Measurements from ENCODE around the gene AATK.

AATK gene

GRCh38 chr17:81195941-81196495 lies 30.0 kb upstream of the AATK start:
- no peaks in the 10 kb centered on the region for H3K27me3 ChIP-seq (ENCODE audit: low read depth, low read length)
- H3K27ac ChIP-seq (ENCODE audit: low read length), result no peak overlapping the region
- no peaks in the 10 kb centered on the region for H3K9me3 ChIP-seq (ENCODE audit: control insufficient read depth in 1 of 2, low read length in 2 of 2)
- H3K4me1 ChIP-seq (ENCODE audit: control insufficient read depth in 1 of 2, insufficient read depth in 2 of 2, low read length in 2 of 2), result peaks cover 0 to 3% of the 10 kb centered on the region in 2 donors
- no peak overlapping the region for H3K4me3 ChIP-seq (ENCODE audit: low read depth in 1 of 2, low read length in 2 of 2)
- peaks cover 0 to 22% of the 10 kb centered on the region in 2 donors for H3K36me3 ChIP-seq (ENCODE audit: control insufficient read depth in 1 of 2, insufficient read depth in 2 of 2, low read length in 2 of 2)

DNA sequence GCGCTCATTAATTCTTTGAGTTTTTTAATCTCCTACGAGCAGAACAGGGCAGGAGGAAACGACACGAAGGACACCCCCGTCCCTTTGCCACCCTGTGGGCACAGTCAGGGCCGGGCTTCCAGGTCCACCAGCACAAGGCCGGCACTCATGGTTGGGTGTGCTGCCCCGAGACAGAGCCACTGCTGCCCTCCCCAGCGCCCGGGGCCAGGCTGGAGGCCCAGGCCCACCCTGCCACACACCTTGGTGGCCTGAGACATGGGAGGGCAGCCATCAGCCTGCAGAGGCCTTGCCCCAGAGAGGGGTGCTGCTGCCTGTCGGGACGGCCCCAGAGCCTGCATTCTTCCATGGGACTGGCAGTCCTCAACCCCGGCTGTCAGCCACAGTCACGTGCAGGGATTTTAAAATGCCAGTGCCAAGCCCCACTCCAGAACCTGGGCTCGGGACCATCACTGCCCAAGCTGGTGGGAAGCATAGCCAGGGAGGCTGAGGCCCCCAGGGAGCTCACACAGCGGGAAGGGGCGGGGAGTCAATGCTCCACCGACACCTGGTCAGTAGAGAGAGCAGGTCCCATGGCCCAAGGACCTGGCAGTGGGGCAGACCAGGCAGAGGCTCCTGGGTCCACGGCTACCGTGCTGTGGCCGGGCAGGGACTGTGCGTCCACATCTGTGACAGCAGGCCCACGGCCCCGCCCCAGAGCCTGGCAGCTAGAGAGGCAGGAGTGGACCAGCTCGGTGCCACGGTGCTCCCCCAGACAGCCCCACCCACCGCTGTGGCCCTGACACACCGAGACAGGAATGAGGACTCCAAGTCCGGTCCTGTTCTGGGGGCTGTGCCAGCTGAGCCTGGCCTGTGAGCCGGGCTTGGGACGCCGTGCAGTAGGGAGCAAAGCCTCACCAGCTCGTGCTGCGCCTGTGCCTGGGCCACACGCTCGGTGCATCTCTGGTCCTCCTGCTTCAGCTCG lies 29.2 kb upstream of the AATK start:
- no peaks in the 10 kb centered on the region for H3K9me3 ChIP-seq (ENCODE audit: control insufficient read depth in 1 of 2, low read length in 2 of 2)
- H3K27me3 ChIP-seq (ENCODE audit: low read depth, low read length), result no peaks in the 10 kb centered on the region
- no peak overlapping the region for H3K4me3 ChIP-seq (ENCODE audit: low read depth in 1 of 2, low read length in 2 of 2)
- H3K36me3 ChIP-seq (ENCODE audit: control insufficient read depth in 1 of 2, insufficient read depth in 2 of 2, low read length in 2 of 2), result peaks cover 0 to 22% of the 10 kb centered on the region in 2 donors
- H3K27ac ChIP-seq (ENCODE audit: low read length), result no peak overlapping the region
- peaks cover 0 to 3% of the 10 kb centered on the region in 2 donors for H3K4me1 ChIP-seq (ENCODE audit: control insufficient read depth in 1 of 2, insufficient read depth in 2 of 2, low read length in 2 of 2)

GRCh38 chr17:81194225-81194760 lies 28.3 kb upstream of the AATK start:
- H3K27me3 ChIP-seq (ENCODE audit: low read depth, low read length), result no peaks in the 10 kb centered on the region
- no peak overlapping the region for H3K27ac ChIP-seq (ENCODE audit: low read length)
- peaks cover 0 to 3% of the 10 kb centered on the region in 2 donors for H3K4me1 ChIP-seq (ENCODE audit: control insufficient read depth in 1 of 2, insufficient read depth in 2 of 2, low read length in 2 of 2)
- H3K36me3 ChIP-seq (ENCODE audit: control insufficient read depth in 1 of 2, insufficient read depth in 2 of 2, low read length in 2 of 2), result peaks cover 0 to 25% of the 10 kb centered on the region in 2 donors
- H3K4me3 ChIP-seq (ENCODE audit: low read depth in 1 of 2, low read length in 2 of 2), result no peak overlapping the region
- H3K9me3 ChIP-seq (ENCODE audit: control insufficient read depth in 1 of 2, low read length in 2 of 2), result no peaks in the 10 kb centered on the region

DNA sequence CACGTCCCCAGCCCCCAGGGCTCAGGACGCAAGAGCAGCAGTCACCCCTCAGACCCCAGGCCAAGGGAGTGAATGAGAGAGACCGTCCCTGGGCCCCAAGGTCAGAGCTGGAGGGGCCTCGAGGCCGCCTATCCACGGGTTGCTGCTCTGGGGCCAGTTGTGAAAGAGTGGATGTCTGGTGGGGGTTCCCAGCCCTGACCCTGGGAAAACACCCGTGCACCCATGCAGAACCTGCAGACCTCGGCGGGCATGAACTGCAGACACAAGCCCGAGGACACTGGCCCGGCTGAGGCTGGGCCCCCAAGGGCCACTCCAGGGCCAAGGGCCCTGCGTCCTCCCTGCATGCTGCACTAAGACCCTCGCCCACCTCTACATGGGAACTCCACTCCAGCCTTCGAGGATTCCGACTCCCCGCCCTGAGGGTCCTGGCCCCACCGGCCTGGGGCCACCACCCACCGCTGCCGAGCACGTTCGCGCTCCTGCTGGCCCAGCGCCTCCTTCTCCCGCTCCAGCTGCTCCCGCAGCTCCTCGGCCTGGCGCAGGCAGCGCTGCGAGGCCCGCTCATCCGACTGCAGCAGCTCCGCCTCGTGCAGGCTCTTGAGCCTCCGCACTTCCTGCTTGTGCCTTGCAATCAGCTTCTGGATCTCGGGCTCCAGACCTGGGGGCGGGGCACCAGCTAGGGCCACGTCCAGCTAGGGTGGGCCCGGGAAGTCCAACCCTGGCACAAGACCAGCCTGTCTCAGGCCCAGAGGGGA lies 27.6 kb upstream of the AATK start:
- Histone ChIP-seq H3K36me3 (ENCODE audit: control insufficient read depth in 1 of 2, insufficient read depth in 2 of 2, low read length in 2 of 2) (peaks cover 0 to 24% of the 10 kb centered on the region in 2 donors), H3K4me1 (ENCODE audit: control insufficient read depth in 1 of 2, insufficient read depth in 2 of 2, low read length in 2 of 2) (peaks cover 0 to 3% of the 10 kb centered on the region in 2 donors)

GRCh38 chr17:81193051-81193410 lies 27.0 kb upstream of the AATK start:
- H3K4me3 ChIP-seq (ENCODE audit: low read depth in 1 of 2, low read length in 2 of 2), result no peak overlapping the region
- H3K27ac ChIP-seq (ENCODE audit: low read length), result no peak overlapping the region
- peaks cover 0 to 3% of the 10 kb centered on the region in 2 donors for H3K4me1 ChIP-seq (ENCODE audit: control insufficient read depth in 1 of 2, insufficient read depth in 2 of 2, low read length in 2 of 2)
- H3K27me3 ChIP-seq (ENCODE audit: low read depth, low read length), result no peaks in the 10 kb centered on the region
- no peaks in the 10 kb centered on the region for H3K9me3 ChIP-seq (ENCODE audit: control insufficient read depth in 1 of 2, low read length in 2 of 2)
- H3K36me3 ChIP-seq (ENCODE audit: control insufficient read depth in 1 of 2, insufficient read depth in 2 of 2, low read length in 2 of 2), result peaks cover 0 to 24% of the 10 kb centered on the region in 2 donors

More for the DNA sequence above, 27.6 kb upstream of the AATK start:
- Histone ChIP-seq H3K27me3 (ENCODE audit: low read depth, low read length) (no peaks in the 10 kb centered on the region), H3K27ac (ENCODE audit: low read length) (no peak overlapping the region), H3K9me3 (ENCODE audit: control insufficient read depth in 1 of 2, low read length in 2 of 2) (no peaks in the 10 kb centered on the region), H3K4me3 (ENCODE audit: low read depth in 1 of 2, low read length in 2 of 2) (no peak overlapping the region)

- H3K4me3 ChIP-seq (ENCODE audit: low read depth in 1 of 2, low read length in 2 of 2), result no peak overlapping the region
- peaks cover 0 to 3% of the 10 kb centered on the region in 2 donors for H3K4me1 ChIP-seq (ENCODE audit: control insufficient read depth in 1 of 2, insufficient read depth in 2 of 2, low read length in 2 of 2)
- peaks cover 0 to 19% of the 10 kb centered on the region in 2 donors for H3K36me3 ChIP-seq (ENCODE audit: control insufficient read depth in 1 of 2, insufficient read depth in 2 of 2, low read length in 2 of 2)
These were observed 26.5 kb upstream of the AATK start for GRCh38 chr17:81192386-81193050.

GRCh38 chr17:81191646-81192045 lies 25.6 kb upstream of the AATK start:
- peaks cover 0 to 13% of the 10 kb centered on the region in 2 donors for H3K36me3 ChIP-seq (ENCODE audit: control insufficient read depth in 1 of 2, insufficient read depth in 2 of 2, low read length in 2 of 2)
- H3K27me3 ChIP-seq (ENCODE audit: low read depth, low read length), result no peaks in the 10 kb centered on the region
- peaks cover 0 to 3% of the 10 kb centered on the region in 2 donors for H3K4me1 ChIP-seq (ENCODE audit: control insufficient read depth in 1 of 2, insufficient read depth in 2 of 2, low read length in 2 of 2)

More at GRCh38 chr17:81192386-81193050, 26.5 kb upstream of the AATK start:
- H3K27ac ChIP-seq (ENCODE audit: low read length), result no peak overlapping the region
- no peaks in the 10 kb centered on the region for H3K9me3 ChIP-seq (ENCODE audit: control insufficient read depth in 1 of 2, low read length in 2 of 2)
- no peaks in the 10 kb centered on the region for H3K27me3 ChIP-seq (ENCODE audit: low read depth, low read length)

DNA sequence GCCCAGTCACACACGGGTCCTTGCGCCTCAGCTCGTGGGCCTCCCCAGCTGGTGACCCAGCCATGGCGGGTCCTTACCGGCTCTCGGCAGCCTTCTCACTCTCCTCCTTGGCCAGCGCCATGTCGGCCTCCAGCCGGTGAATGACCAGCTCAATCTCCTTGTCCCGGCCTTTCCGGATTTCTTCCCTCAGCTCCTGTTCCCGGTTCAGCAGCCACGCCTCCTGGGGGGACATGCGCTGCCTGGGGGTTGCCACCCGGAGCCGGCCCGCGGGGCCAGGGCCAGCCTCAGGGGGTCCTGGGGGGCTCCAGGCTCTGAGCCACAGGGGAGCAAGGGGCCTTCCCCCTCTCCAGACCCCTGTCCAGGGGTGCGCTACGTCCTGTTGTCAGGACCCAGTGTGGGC lies 25.1 kb upstream of the AATK start:
- Histone ChIP-seq H3K4me1 (ENCODE audit: control insufficient read depth in 1 of 2, insufficient read depth in 2 of 2, low read length in 2 of 2) (peaks cover 0 to 3% of the 10 kb centered on the region in 2 donors), H3K4me3 (ENCODE audit: low read depth in 1 of 2, low read length in 2 of 2) (no peak overlapping the region), H3K27ac (ENCODE audit: low read length) (no peak overlapping the region), H3K36me3 (ENCODE audit: control insufficient read depth in 1 of 2, insufficient read depth in 2 of 2, low read length in 2 of 2) (peaks cover 0 to 13% of the 10 kb centered on the region in 2 donors), H3K9me3 (ENCODE audit: control insufficient read depth in 1 of 2, low read length in 2 of 2) (no peaks in the 10 kb centered on the region), H3K27me3 (ENCODE audit: low read depth, low read length) (no peaks in the 10 kb centered on the region)

More at GRCh38 chr17:81191646-81192045, 25.6 kb upstream of the AATK start:
- Histone ChIP-seq H3K27ac (ENCODE audit: low read length) (no peak overlapping the region), H3K9me3 (ENCODE audit: control insufficient read depth in 1 of 2, low read length in 2 of 2) (no peaks in the 10 kb centered on the region), H3K4me3 (ENCODE audit: low read depth in 1 of 2, low read length in 2 of 2) (no peak overlapping the region)

DNA sequence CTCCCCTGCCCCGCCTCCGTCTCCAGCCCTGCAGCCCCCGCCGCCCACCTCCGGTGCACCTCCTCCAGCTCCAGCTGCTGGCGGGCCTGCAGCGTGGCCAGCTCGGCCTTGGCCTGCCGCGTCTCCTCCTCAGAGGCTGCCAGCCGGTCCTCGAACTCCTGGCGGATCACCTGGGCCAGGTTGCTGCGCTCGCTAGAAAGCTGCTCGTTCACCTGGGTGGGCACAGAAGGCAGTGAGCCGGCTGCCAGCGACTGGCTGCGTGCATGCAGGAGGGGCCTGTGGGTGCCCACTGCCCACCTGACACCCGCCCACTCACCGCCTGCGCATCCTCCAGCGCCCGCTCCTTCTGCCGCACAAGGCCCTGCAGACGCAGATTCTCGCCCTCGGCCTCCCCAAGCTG lies 24.6 kb upstream of the AATK start:
- H3K9me3 ChIP-seq (ENCODE audit: control insufficient read depth in 1 of 2, low read length in 2 of 2), result no peaks in the 10 kb centered on the region
- no peak overlapping the region for H3K4me3 ChIP-seq (ENCODE audit: low read depth in 1 of 2, low read length in 2 of 2)
- peaks cover 0 to 13% of the 10 kb centered on the region in 2 donors for H3K36me3 ChIP-seq (ENCODE audit: control insufficient read depth in 1 of 2, insufficient read depth in 2 of 2, low read length in 2 of 2)
- H3K27ac ChIP-seq (ENCODE audit: low read length), result no peak overlapping the region
- H3K4me1 ChIP-seq (ENCODE audit: control insufficient read depth in 1 of 2, insufficient read depth in 2 of 2, low read length in 2 of 2), result peaks cover 0 to 3% of the 10 kb centered on the region in 2 donors
- H3K27me3 ChIP-seq (ENCODE audit: low read depth, low read length), result no peaks in the 10 kb centered on the region

DNA sequence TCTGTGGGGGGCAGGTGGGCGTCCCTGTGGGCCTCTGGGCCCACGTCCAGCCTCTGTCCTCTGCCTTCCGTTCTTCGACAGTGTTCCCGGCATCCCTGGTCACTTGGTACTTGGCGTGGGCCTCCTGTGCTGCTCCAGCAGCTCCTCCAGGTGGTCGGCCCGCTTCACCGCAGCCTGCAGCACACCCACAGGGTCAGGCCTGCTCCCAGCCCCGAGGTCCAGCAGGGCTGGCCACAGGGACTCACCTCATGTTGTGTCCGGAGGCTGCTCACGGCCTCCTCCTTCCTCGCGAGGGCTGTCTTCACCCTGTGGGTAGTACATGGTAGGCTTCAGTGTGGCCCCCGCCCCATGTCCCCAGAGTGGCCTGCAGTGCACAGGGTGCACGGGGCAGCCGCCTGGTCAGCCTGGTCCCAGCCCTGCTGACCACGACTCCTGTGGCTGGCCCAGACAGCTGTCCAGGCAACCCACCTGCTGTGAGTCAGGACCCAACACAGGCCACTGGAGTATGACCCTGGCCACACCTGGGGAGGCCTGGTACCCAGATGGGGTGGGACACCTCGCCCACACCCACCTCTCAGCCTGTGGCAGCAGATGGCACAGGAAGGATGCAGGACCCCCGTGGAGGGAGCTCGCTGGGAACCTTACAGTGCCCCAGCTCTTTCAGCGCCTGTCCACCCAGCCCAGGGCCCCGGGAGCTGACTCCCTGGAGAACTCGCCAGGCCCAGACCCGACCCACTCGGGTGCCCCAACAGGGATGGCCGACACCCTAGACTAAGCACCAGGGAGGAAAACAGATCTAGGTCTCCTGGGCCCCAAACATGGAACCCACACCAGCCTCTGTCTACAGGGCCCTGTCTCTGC lies 23.9 kb upstream of the AATK start:
- no peak overlapping the region for H3K27ac ChIP-seq (ENCODE audit: low read length)
- H3K27me3 ChIP-seq (ENCODE audit: low read depth, low read length), result no peaks in the 10 kb centered on the region
- H3K36me3 ChIP-seq (ENCODE audit: control insufficient read depth in 1 of 2, insufficient read depth in 2 of 2, low read length in 2 of 2), result peaks cover 0 to 13% of the 10 kb centered on the region in 2 donors
- peaks cover 0 to 3% of the 10 kb centered on the region in 2 donors for H3K4me1 ChIP-seq (ENCODE audit: control insufficient read depth in 1 of 2, insufficient read depth in 2 of 2, low read length in 2 of 2)
- H3K9me3 ChIP-seq (ENCODE audit: control insufficient read depth in 1 of 2, low read length in 2 of 2), result no peaks in the 10 kb centered on the region
- no peak overlapping the region for H3K4me3 ChIP-seq (ENCODE audit: low read depth in 1 of 2, low read length in 2 of 2)

Data from muscle layer of duodenum (tissue), 2 donors.